Measurements from ENCODE around the gene VWA8. TPM values are rescaled to one million over a fixed set of nuclear protein-coding genes. Genes with fewer than 3 reads are reported as not detected.

The VWA8 gene
- total RNA-seq, 3 donors from 2014 or later: 18.4 to 43.5 (median 34.7) TPM

- intact Hi-C loops (cut with DNase I; ENCODE audit: low total_unique reads): no loop called here
- peak in 1 of 3 donors; percentile 55 for TF ChIP-seq POLR2AphosphoS5 (IDR thresholded peaks at IDR 0.05)
- TF ChIP-seq, protein P1, sequence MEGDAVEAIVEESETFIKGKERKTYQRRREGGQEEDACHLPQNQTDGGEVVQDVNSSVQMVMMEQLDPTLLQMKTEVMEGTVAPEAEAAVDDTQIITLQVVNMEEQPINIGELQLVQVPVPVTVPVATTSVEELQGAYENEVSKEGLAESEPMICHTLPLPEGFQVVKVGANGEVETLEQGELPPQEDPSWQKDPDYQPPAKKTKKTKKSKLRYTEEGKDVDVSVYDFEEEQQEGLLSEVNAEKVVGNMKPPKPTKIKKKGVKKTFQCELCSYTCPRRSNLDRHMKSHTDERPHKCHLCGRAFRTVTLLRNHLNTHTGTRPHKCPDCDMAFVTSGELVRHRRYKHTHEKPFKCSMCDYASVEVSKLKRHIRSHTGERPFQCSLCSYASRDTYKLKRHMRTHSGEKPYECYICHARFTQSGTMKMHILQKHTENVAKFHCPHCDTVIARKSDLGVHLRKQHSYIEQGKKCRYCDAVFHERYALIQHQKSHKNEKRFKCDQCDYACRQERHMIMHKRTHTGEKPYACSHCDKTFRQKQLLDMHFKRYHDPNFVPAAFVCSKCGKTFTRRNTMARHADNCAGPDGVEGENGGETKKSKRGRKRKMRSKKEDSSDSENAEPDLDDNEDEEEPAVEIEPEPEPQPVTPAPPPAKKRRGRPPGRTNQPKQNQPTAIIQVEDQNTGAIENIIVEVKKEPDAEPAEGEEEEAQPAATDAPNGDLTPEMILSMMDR (IDR thresholded peaks at IDR 0.05): no peak
- TF ChIP-seq POLR2A (IDR thresholded peaks at IDR 0.05): no peak
- H3K27ac ChIP-seq: peak overlapping the region; percentile 64 to 68
- no peaks in the 10 kb centered on the region for H3K36me3 ChIP-seq
- peaks cover 0 to 10% of the 10 kb centered on the region in 2 donors for H3K4me1 ChIP-seq
- H3K4me3 ChIP-seq: no peak overlapping the region
- H3K27me3 ChIP-seq: no peaks in the 10 kb centered on the region
- peak in 1 of 2 donors; percentile 37 for DNase-seq (ENCODE audit: low spot score in 2 of 2)
- no peaks in the 10 kb centered on the region for H3K9me3 ChIP-seq
These were observed 315.6 kb downstream of the VWA8 start for GRCh38 chr13:41645331-41645730.

- no peak for DNase-seq (ENCODE audit: low spot score in 2 of 2)
- Histone ChIP-seq H3K9me3 (no peaks in the 10 kb centered on the region), H3K4me3 (no peak overlapping the region), H3K27me3 (no peaks in the 10 kb centered on the region), H3K36me3 (no peaks in the 10 kb centered on the region), H3K27ac (peak overlapping the region; percentile 64 to 68), H3K4me1 (peaks cover 0 to 16% of the 10 kb centered on the region in 2 donors)
- TF ChIP-seq POLR2A (IDR thresholded peaks at IDR 0.05): no peak
- TF ChIP-seq, protein P1 (IDR thresholded peaks at IDR 0.05): no peak
- TF ChIP-seq POLR2AphosphoS5 (IDR thresholded peaks at IDR 0.05): no peak
- intact Hi-C loops (cut with DNase I; ENCODE audit: low total_unique reads): no loop called here
These were observed 316.2 kb downstream of the VWA8 start for GRCh38 chr13:41644742-41645141.

DNA sequence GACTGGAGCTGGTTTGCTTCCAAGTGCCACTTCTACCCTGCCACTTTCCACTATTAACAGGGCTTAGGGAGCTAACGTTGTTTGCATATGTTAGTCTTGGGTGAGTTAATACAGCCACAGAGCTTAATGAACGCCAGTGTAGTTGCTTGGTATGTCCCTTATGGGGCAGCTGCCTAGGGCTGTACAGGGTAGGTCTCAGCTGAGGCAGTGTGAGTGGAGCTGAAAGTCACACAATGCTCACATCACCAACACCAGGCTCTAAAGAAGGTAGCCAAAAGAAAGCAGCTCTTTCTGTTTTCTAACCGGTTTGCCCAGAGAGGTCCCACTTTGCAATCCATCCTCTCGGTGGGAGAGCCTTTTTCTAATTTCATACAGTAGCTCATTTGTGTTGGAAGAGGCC, 317.4 kb downstream of the VWA8 start:
- no peaks in the 10 kb centered on the region for H3K27me3 ChIP-seq
- H3K36me3 ChIP-seq: no peaks in the 10 kb centered on the region
- H3K9me3 ChIP-seq: no peaks in the 10 kb centered on the region
- H3K4me1 ChIP-seq: peaks cover 0 to 19% of the 10 kb centered on the region in 2 donors
- no peak overlapping the region for H3K4me3 ChIP-seq
- no peak for DNase-seq (ENCODE audit: low spot score in 2 of 2)
- TF ChIP-seq, protein P1 (IDR thresholded peaks at IDR 0.05): no peak
- TF ChIP-seq POLR2AphosphoS5 (IDR thresholded peaks at IDR 0.05) (no peak), POLR2A (IDR thresholded peaks at IDR 0.05) (no peak)
- intact Hi-C loops (cut with DNase I; ENCODE audit: low total_unique reads): no loop called here
- H3K27ac ChIP-seq: peak overlapping the region; percentile 20 to 68

GRCh38 chr13:41641961-41642360, 318.9 kb downstream of the VWA8 start:
- H3K36me3 ChIP-seq: no peaks in the 10 kb centered on the region
- H3K9me3 ChIP-seq: no peaks in the 10 kb centered on the region
- H3K27me3 ChIP-seq: no peaks in the 10 kb centered on the region
- H3K27ac ChIP-seq: no peak overlapping the region
- peaks cover 0 to 19% of the 10 kb centered on the region in 2 donors for H3K4me1 ChIP-seq
- intact Hi-C loops (cut with DNase I; ENCODE audit: low total_unique reads): no loop called here
- no peak for DNase-seq (ENCODE audit: low spot score in 2 of 2)
- TF ChIP-seq, protein P1 (IDR thresholded peaks at IDR 0.05): no peak
- TF ChIP-seq POLR2A (IDR thresholded peaks at IDR 0.05): no peak
- TF ChIP-seq POLR2AphosphoS5 (IDR thresholded peaks at IDR 0.05): no peak
- no peak overlapping the region for H3K4me3 ChIP-seq

- Histone ChIP-seq H3K9me3 (no peaks in the 10 kb centered on the region), H3K36me3 (no peaks in the 10 kb centered on the region), H3K4me1 (peaks cover 0 to 19% of the 10 kb centered on the region in 2 donors), H3K4me3 (no peak overlapping the region), H3K27ac (no peak overlapping the region), H3K27me3 (no peaks in the 10 kb centered on the region)
- intact Hi-C loops (cut with DNase I; ENCODE audit: low total_unique reads): no loop called here
- no peak for TF ChIP-seq POLR2AphosphoS5 (IDR thresholded peaks at IDR 0.05)
- TF ChIP-seq POLR2A (IDR thresholded peaks at IDR 0.05): no peak
- TF ChIP-seq, protein P1 (IDR thresholded peaks at IDR 0.05): no peak
- no peak for DNase-seq (ENCODE audit: low spot score in 2 of 2)
These were observed 319.5 kb downstream of the VWA8 start for GRCh38 chr13:41641429-41641828.

Data from breast epithelium (tissue), 4 donors.